Stimulated activated memory B cell treated with anti-CD40 and anti-IgM and Interleukin-4, amounts not matched to agents 10 μg/mL and 1 μg/mL and 100 μg/mL, for 72 hours (primary cell): ENCODE data around the gene CSAD.
"Not testable (repeated sequence)": the region's sequence is repeated elsewhere in the genome, so short reads cannot be mapped to it uniquely, and the experiment has no call there.

Source experiments
- ATAC-seq: fragments of 150-1000 bp; cut with Tn5 transposase; 2 replicates; pipeline ENCODE4 v1.10.0; 2021
- H3K27ac Mint-ChIP-seq: one replicate; pipeline ENCODE4 v1.8.0; 2022; ENCODE audit warnings: mild to moderate bottlenecking, mixed read lengths
- H3K27me3 Mint-ChIP-seq: one replicate; pipeline ENCODE4 v1.8.0; 2022; ENCODE audit warnings: mixed read lengths
- H3K36me3 Mint-ChIP-seq: one replicate; pipeline ENCODE4 v1.8.0; 2022; ENCODE audit warnings: mixed read lengths
- H3K4me1 Mint-ChIP-seq: one replicate; pipeline ENCODE4 v1.8.0; 2022; ENCODE audit warnings: mixed read lengths
- H3K4me3 Mint-ChIP-seq: one replicate; pipeline ENCODE4 v1.8.0; 2022; ENCODE audit warnings: mild to moderate bottlenecking, moderate library complexity, mixed read lengths
- H3K9me3 Mint-ChIP-seq: one replicate; pipeline ENCODE4 v1.8.0; 2022; ENCODE audit warnings: mixed read lengths

Gene CSAD

DNA sequence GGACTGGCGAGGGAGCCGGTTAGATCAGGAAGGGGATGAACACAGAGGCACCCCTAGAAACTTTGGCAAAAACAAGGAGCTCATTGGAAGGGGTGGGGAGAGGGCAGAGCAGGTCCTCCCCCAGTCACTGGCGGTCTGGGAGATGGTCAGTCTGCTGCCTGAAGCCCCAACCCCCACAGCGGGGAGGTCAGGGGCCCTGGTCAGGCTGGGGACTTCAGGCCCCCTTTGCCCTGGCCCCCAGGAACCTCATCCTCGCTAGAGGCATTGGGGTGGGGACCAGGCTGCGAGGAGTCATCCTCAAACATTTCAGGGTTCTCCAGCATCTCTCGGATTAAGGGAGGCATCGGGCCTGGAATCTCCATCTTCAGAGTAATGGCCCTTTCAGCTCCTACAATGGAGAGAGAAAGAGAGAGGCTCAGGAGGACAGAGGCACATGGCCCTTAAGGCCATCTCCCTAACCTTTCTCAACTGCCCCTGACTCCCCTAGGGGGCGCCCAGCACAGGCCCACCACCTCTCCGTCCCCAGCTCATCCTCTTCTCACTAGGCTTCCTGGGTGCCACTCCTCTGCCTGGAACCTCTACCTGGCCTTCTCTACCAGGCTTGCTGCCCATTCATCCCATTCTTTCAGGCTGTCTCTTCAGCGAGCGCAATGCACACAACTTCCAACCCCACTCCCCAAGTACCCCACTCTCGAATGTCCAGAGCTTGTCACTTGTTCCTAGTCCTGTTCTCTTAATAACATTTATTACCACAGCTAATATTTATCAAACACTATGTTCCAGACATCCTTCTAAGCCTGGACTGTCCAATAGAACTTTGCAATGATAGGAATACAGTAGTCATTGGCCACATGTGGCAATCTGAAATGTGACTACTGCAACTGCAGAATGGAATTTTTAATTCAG lies 31.0 kb upstream of the CSAD start:
- ATAC-seq: no peak
- H3K4me1 Mint-ChIP-seq: peaks cover 69% of the 10 kb centered on the region
- no peak overlapping the region for H3K4me3 Mint-ChIP-seq
- H3K9me3 Mint-ChIP-seq: no peaks in the 10 kb centered on the region
- no peaks in the 10 kb centered on the region for H3K27me3 Mint-ChIP-seq
- peaks cover 26% of the 10 kb centered on the region for H3K36me3 Mint-ChIP-seq
- peak overlapping the region; percentile 29 for H3K27ac Mint-ChIP-seq

- Mint-ChIP-seq H3K27ac (no peak overlapping the region), H3K36me3 (peaks cover 26% of the 10 kb centered on the region), H3K27me3 (no peaks in the 10 kb centered on the region), H3K9me3 (no peaks in the 10 kb centered on the region), H3K4me3 (no peak overlapping the region), H3K4me1 (peaks cover 69% of the 10 kb centered on the region)
- ATAC-seq: no peak
Measured at GRCh38 chr12:53210843-53211242, 30.1 kb upstream of the CSAD start.

DNA sequence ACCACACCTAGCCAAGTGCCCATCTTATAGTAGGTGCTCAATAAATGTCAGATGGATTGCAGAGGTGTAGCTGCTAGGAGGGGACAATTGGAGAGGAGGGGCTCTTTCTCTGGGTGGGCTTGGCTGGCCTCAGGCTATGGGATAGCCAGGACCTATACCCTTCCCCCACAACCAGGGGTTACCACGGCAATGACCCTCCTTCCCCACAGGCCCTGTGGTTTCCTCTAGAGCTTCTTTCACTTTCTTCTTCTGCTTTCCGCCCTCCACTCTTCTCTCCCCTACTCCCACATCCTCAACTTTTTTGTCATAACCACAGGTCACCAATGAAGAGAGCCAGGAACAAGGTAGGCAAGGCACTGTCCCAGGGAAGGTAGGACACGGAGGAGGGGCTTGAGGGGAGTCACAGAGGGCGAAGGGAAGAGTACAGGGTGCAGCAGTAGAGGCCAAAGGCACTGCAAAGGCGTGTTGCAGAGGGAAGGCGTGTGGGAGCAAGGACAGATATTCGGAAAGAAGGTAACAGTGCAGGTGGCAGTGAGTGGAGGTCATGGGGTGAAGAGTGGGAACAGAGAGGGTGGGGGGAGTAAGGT lies 28.2 kb upstream of the CSAD start:
- Mint-ChIP-seq H3K36me3 (peaks cover 17% of the 10 kb centered on the region), H3K27me3 (no peaks in the 10 kb centered on the region), H3K4me3 (peak overlapping the region; percentile 79), H3K27ac (peak overlapping the region; percentile 86), H3K9me3 (no peaks in the 10 kb centered on the region), H3K4me1 (peaks cover 66% of the 10 kb centered on the region)
- peak; percentile 63 for ATAC-seq

GRCh38 chr12:53208435-53208834 lies 27.7 kb upstream of the CSAD start:
- Mint-ChIP-seq H3K27ac (peak overlapping the region; percentile 86), H3K4me3 (peak overlapping the region; percentile 57), H3K4me1 (peaks cover 65% of the 10 kb centered on the region), H3K27me3 (no peaks in the 10 kb centered on the region), H3K9me3 (no peaks in the 10 kb centered on the region), H3K36me3 (peaks cover 12% of the 10 kb centered on the region)
- no peak for ATAC-seq

DNA sequence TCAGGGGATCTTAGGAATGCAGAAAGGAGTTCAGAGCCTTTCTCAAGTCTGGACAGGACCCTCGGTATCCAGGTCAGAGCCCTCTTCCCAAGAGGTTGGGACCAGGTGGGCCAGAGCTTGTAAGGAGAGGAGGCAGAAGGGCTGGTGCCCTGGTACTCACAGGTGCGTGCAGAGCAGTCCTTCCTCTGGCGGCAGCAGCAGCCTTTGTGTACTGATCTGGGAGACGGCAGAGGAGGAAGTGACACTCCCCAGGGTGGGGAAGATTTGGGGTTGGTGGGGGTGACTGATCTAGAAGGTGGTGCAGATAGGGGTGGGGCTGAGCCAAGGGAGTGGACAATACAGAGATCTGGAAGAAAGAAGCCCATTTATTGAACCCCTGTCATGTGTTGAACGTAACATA lies 26.3 kb upstream of the CSAD start, which contains the start of gene ITGB7:
ITGB7 (minus strand) TSS at position 210 of the 400 bp plus-strand sequence. CDS start 6,808 bp downstream, outside the sequence.
- peak within 1 kb of the TSS; percentile 86 for H3K4me3 Mint-ChIP-seq

GRCh38 chr12:53205747-53206419 lies 25.2 kb upstream of the CSAD start:
- Mint-ChIP-seq H3K36me3 (peaks cover 10% of the 10 kb centered on the region), H3K4me1 (peaks cover 65% of the 10 kb centered on the region), H3K27me3 (no peaks in the 10 kb centered on the region), H3K27ac (peak overlapping the region; percentile 86), H3K9me3 (no peaks in the 10 kb centered on the region), H3K4me3 (peak overlapping the region; percentile 86)
- peak; percentile 88 for ATAC-seq

More for the DNA sequence above, 26.3 kb upstream of the CSAD start, which contains the start of gene ITGB7:
- Mint-ChIP-seq H3K9me3 (no peaks in the 10 kb centered on the region), H3K27ac (peak within 1 kb of the TSS; percentile 86), H3K4me1 (peaks cover 64% of the 10 kb centered on the region), H3K27me3 (no peaks in the 10 kb centered on the region), H3K36me3 (peaks cover 9% of the 10 kb centered on the region)
- peak; percentile 91 for ATAC-seq

- Mint-ChIP-seq H3K36me3 (peaks cover 24% of the 10 kb centered on the region), H3K4me3 (peak overlapping the region; percentile 31), H3K27ac (peak overlapping the region; percentile 86), H3K9me3 (no peaks in the 10 kb centered on the region), H3K27me3 (no peaks in the 10 kb centered on the region), H3K4me1 (peaks cover 78% of the 10 kb centered on the region)
- ATAC-seq: no peak
Measured at GRCh38 chr12:53204351-53204750, 23.6 kb upstream of the CSAD start.

- H3K4me3 Mint-ChIP-seq, H3K27me3 Mint-ChIP-seq, H3K27ac Mint-ChIP-seq, ATAC-seq, H3K9me3 Mint-ChIP-seq: not testable (repeated sequence)
- Mint-ChIP-seq H3K36me3 (peaks cover 26% of the 10 kb centered on the region), H3K4me1 (peaks cover 80% of the 10 kb centered on the region)
Measured at GRCh38 chr12:53202316-53202715, 21.6 kb upstream of the CSAD start.

- H3K4me1 Mint-ChIP-seq: peaks cover 80% of the 10 kb centered on the region
- ATAC-seq: no peak
- peaks cover 32% of the 10 kb centered on the region for H3K36me3 Mint-ChIP-seq
- no peak overlapping the region for H3K4me3 Mint-ChIP-seq
- peak overlapping the region; percentile 89 for H3K27ac Mint-ChIP-seq
- no peaks in the 10 kb centered on the region for H3K27me3 Mint-ChIP-seq
- H3K9me3 Mint-ChIP-seq: no peaks in the 10 kb centered on the region
Measured at GRCh38 chr12:53201639-53202038, 20.9 kb upstream of the CSAD start.

DNA sequence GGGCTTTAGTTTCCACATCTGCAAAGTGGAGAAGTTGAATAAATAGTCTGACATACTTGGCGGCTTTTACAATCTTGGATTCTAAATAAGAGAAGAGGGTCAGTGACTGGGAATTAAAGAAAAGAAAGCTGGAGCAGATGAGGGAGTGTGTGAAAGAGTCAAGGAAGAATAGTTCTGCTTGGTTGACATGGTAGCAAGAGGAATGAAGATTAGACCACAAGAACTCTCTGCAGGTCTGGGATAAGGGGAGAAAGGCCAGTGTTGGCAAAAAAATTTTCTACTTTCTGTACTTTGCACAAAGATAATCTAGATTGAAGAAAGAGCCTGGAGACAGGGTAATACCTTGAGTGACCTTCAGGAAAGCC lies 20.4 kb upstream of the CSAD start:
- peaks cover 36% of the 10 kb centered on the region for H3K36me3 Mint-ChIP-seq
- no peak for ATAC-seq

DNA sequence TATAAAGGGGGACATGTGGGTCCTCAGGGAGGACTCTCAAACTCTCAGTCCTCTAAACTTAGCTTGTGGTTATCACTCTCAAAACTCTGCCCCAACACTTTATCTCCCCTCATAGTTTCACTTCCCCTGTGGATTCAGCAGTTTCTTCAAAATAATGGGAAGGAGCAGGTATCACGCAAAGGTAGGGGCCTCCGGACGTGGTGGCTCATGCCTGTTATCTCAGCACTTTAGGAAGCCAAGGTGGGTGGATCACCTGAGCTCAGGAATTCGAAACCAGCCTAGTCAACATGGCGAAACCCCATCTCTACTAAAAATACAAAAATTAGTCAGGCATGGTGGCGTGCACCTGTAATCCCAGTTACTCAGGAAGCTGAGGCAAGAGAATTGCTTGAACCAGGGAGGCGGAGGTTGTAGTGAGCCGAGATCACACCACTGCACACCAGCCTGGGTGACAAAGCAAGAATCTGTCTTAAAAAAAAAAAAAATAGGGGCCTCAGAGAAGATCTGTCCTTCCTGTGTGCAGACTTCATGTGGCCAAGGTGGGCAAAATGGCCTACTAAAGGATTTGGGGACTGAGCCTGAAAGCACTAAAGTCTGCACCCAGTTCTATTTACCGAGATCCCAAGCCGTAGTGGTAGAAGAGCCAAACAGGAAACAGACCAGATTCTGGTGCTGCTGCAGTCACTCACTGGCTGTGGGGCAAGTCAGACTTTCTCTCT lies 19.9 kb upstream of the CSAD start:
- Mint-ChIP-seq H3K4me1 (peaks cover 73% of the 10 kb centered on the region), H3K27ac (peak overlapping the region; percentile 89), H3K9me3 (no peaks in the 10 kb centered on the region), H3K4me3 (peak overlapping the region; percentile 70), H3K36me3 (peaks cover 40% of the 10 kb centered on the region), H3K27me3 (no peaks in the 10 kb centered on the region)
- ATAC-seq: peak; percentile 86

More for the DNA sequence above, 20.4 kb upstream of the CSAD start:
- Mint-ChIP-seq H3K9me3 (no peaks in the 10 kb centered on the region), H3K4me1 (peaks cover 78% of the 10 kb centered on the region), H3K27me3 (no peaks in the 10 kb centered on the region), H3K4me3 (peak overlapping the region; percentile 70), H3K27ac (peak overlapping the region; percentile 89)

DNA sequence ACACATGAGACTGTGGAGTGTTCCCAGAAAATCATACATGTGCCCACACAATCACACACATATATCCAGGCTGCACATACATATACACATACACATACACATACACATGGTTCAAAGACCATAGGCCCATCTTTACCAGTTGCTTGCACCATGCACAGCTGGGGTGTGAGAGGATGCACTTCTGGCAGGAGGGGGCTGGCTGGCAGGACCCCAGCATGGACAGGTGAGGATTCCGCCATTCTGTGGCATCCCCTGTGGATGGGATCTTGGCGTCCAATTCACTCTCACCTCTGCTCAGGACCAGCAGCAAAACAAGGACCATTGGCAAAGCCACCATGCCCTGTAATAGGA lies 19.4 kb upstream of the CSAD start:
- Mint-ChIP-seq H3K4me3 (no peak overlapping the region), H3K4me1 (peaks cover 68% of the 10 kb centered on the region), H3K27me3 (no peaks in the 10 kb centered on the region), H3K36me3 (peaks cover 45% of the 10 kb centered on the region), H3K9me3 (no peaks in the 10 kb centered on the region), H3K27ac (peak overlapping the region; percentile 89)
- peak; percentile 3 for ATAC-seq

- Mint-ChIP-seq H3K4me3 (no peak overlapping the region), H3K27ac (peak overlapping the region; percentile 89), H3K27me3 (no peaks in the 10 kb centered on the region), H3K9me3 (no peaks in the 10 kb centered on the region), H3K36me3 (peaks cover 46% of the 10 kb centered on the region), H3K4me1 (peaks cover 66% of the 10 kb centered on the region)
- no peak for ATAC-seq
Measured at GRCh38 chr12:53199700-53200099, 19.0 kb upstream of the CSAD start.

DNA sequence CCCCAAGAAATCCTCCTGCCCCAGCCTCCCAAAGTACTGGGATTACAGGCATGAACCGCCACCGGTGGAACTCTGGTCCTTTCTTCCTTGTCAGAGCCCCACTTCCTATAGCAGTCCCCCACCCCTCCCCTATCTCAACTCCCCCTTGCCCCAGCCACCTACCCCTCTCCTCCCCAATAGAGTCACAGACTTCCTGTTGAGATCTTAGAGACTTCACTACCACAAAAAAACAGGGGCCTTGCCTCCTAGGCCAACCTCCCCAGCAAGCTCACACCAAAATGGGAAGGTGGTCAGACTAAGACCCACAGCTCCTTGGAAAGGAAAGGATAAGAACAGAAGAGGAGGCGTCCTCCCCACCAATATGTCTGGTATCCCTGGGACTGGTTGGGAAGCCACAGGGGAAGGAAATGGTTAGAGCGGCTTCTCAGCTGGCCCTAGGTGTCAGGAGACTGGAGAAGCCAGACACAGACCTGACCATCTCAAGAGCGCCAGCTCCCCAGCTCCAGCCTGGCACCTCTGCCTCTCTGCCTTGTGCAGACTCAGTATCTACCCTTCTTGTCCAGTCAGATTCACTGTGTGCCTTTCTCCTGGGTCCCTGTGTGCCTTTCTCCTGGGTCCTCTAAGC lies 17.9 kb upstream of the CSAD start:
- peak overlapping the region; percentile 72 for H3K27ac Mint-ChIP-seq
- H3K9me3 Mint-ChIP-seq: no peaks in the 10 kb centered on the region
- H3K4me3 Mint-ChIP-seq: peak overlapping the region; percentile 53
- peaks cover 56% of the 10 kb centered on the region for H3K4me1 Mint-ChIP-seq
- ATAC-seq: no peak
- no peaks in the 10 kb centered on the region for H3K27me3 Mint-ChIP-seq
- H3K36me3 Mint-ChIP-seq: peaks cover 56% of the 10 kb centered on the region
